ENCODE data around the gene PTPN9.

Gene PTPN9

DNA sequence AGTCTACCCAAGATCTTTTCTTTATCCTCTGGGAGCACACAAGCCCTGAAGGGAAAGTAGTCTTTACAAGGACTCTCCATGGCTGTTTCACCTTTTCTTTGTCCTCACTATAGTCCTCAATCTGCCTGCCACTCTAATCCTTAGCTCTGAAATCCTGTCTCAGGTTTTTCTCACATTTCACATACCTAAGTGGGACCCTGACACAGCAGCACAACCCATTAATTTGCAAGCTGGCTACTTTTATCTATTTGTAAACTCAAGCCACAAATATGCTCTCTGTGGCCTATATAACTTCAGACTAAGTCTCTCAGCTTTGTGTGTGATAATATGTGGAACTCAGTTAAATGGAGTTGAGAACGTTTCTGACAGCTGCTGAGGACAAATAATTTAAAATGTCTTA, 147.4 kb downstream of the PTPN9 start:
- TF ChIP-seq, protein P1, sequence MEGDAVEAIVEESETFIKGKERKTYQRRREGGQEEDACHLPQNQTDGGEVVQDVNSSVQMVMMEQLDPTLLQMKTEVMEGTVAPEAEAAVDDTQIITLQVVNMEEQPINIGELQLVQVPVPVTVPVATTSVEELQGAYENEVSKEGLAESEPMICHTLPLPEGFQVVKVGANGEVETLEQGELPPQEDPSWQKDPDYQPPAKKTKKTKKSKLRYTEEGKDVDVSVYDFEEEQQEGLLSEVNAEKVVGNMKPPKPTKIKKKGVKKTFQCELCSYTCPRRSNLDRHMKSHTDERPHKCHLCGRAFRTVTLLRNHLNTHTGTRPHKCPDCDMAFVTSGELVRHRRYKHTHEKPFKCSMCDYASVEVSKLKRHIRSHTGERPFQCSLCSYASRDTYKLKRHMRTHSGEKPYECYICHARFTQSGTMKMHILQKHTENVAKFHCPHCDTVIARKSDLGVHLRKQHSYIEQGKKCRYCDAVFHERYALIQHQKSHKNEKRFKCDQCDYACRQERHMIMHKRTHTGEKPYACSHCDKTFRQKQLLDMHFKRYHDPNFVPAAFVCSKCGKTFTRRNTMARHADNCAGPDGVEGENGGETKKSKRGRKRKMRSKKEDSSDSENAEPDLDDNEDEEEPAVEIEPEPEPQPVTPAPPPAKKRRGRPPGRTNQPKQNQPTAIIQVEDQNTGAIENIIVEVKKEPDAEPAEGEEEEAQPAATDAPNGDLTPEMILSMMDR (IDR thresholded peaks at IDR 0.05; ENCODE audit: low read depth, low read length, missing control alignments), result no peak
- no peak overlapping the region for H3K4me3 ChIP-seq (ENCODE audit: low read depth, low read length)
- no peak for DNase-seq (ENCODE audit: low read depth)
- in situ Hi-C loops (cut with HindIII; ENCODE audit: low sequenced_read_pairs), result no loop called here

DNA sequence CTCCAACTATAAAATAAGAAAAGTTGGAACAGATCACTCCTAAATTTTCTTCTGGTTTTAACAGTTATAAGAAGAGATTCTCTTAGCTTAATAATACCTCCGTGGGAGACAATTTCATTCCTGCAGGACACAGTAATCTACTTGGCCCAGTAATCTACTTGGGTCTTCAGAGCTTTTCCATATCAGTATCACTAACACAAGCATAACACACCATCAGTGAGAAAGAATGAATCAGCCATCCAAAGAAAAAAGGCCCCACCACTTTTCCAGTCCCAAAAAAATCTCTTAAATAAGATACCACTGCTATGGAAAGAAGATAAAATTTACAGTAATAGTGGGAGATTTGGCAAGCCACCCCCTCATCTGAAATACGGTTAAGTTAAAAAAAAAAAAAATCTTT, 147.8 kb downstream of the PTPN9 start:
- no peak for DNase-seq (ENCODE audit: low read depth)
- in situ Hi-C loops (cut with HindIII; ENCODE audit: low sequenced_read_pairs), result no loop called here

DNA sequence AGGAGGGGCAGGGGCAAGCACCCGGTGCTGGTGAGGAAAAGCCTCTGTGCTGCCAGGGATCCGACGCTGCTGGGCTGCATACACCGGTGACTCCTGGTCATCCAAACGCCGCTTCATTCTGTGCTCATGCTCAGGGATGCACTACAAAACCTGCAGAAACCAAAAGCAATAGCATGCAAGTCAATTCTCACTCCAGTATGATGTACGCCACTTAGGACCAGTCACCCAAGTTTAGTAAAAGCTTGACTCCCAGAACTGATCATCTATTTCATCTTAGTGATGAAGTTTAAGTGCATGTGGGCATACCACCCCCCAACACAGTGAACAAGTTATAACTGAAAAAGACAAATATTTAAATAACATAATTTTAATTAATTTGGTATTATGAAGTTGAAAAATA, 148.9 kb downstream of the PTPN9 start:
- TF ChIP-seq, protein P1 (IDR thresholded peaks at IDR 0.05; ENCODE audit: low read depth, low read length, missing control alignments), result no peak
- DNase-seq (ENCODE audit: low read depth), result no peak
- in situ Hi-C loops (cut with HindIII; ENCODE audit: low sequenced_read_pairs), result no loop called here

More for the DNA sequence above, 147.8 kb downstream of the PTPN9 start:
- no peak overlapping the region for H3K4me3 ChIP-seq (ENCODE audit: low read depth, low read length)
- TF ChIP-seq, protein P1 (IDR thresholded peaks at IDR 0.05; ENCODE audit: low read depth, low read length, missing control alignments), result no peak

DNA sequence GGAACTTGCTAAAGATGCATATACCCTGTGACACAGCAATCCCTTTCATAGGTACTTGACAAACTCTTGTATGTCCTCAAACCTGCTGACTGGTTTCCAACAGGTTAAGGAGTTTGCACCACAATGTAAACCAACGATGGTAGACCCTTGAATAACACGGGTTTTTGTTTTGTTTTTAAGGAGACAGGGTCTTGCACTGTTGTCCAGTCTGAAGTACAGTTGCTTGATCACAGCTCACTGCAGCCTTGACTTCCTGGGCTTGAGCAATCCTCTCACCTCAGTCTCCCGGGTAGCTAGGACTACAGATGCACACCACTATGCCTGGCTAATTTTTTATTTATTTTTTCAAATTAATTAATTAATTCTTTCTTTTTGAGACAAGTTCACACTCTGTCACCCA, 151.0 kb downstream of the PTPN9 start:
- H3K4me3 ChIP-seq (ENCODE audit: low read depth, low read length), result no peak overlapping the region
- TF ChIP-seq, protein P1 (IDR thresholded peaks at IDR 0.05; ENCODE audit: low read depth, low read length, missing control alignments), result no peak
- in situ Hi-C loops (cut with HindIII; ENCODE audit: low sequenced_read_pairs), result no loop called here

More for the DNA sequence above, 148.9 kb downstream of the PTPN9 start:
- H3K4me3 ChIP-seq (ENCODE audit: low read depth, low read length), result no peak overlapping the region

DNA sequence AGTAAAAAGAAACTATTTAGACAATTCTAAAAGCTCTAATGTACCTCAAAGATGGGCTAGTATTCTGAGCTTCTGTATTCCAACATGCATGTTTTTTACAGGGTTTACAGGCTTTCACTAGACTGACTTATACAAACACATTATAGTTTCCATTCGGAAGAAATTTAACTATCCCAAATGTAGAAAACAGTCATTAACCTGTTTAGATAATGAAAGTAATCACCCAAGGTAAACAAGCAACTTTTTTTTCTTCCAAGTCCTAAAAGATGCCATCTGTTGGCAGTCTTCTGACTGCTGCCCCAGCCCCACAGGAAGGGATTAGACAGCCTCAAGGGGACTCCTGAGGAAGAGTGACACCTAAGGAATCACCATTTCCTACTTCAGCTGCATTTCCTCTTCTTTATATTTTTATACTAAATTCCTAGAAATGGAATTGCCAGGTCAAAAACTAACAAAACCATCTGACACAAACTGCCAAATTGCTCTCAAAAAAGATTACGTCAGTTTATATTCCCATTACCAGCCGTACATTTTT, 153.1 kb downstream of the PTPN9 start:
- H3K4me3 ChIP-seq (ENCODE audit: low read depth, low read length), result no peak overlapping the region
- TF ChIP-seq, protein P1 (IDR thresholded peaks at IDR 0.05; ENCODE audit: low read depth, low read length, missing control alignments), result no peak
- DNase-seq (ENCODE audit: low read depth), result no peak
- in situ Hi-C loops (cut with HindIII; ENCODE audit: low sequenced_read_pairs), result no loop called here

More for the DNA sequence above, 151.0 kb downstream of the PTPN9 start:
- DNase-seq (ENCODE audit: low read depth), result no peak

DNA sequence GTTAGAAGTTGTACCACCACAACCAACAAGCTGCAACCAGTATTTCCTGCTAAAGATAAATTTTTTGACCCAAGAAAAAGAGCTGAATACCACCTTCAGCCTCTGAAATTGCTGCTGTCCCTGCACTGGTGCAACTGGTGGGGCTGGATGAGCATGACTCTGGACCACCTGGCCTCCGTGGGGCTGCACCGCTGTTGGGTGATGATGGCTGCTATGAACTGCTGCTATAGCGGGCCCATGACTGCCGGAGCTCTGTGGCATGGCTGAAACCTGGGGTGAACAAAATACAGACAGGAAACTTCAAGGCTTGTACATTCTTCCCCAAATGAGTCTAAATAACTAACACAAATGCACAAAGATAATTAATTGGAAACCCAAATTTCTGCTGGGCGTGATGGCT, 156.6 kb downstream of the PTPN9 start:
- H3K4me3 ChIP-seq (ENCODE audit: low read depth, low read length), result no peak overlapping the region
- in situ Hi-C loops (cut with HindIII; ENCODE audit: low sequenced_read_pairs), result no loop called here
- no peak for DNase-seq (ENCODE audit: low read depth)
- TF ChIP-seq, protein P1 (IDR thresholded peaks at IDR 0.05; ENCODE audit: low read depth, low read length, missing control alignments), result no peak
